HG03097 (cell line): ENCODE results near the gene HSFX4.
A peak's percentile ranks its signal among the peaks of the same experiment; 100 is the strongest.
"Not testable (repeated sequence)": the region's sequence is repeated elsewhere in the genome, so short reads cannot be mapped to it uniquely, and the experiment has no call there.

Experiments
- ATAC-seq: cut with Tn5 transposase; IDR thresholded peaks from one replicate; pipeline ENCODE4 v1.9.1; 2021; ENCODE audit not compliant: unreplicated experiment, low FRiP score

The HSFX4 gene

DNA sequence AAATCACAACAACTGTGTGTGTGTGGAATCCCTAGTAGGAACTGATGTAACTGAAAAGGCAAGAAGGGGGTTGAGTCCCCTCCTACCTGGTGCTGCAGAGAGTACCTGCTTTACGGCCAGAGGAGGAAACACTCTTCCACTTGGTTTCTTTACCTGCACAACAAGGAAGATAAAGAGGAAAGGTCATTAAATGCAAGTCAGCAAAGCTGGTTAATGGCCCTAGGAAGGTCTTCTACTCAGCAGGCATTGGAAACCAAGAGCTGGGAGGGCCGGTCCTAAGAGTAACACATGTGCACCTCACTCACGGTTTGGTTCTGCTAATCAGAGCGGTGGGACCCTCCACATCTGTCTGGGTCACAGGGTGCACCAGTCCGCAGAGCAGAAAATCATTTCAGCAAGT, 8.0 kb downstream of the HSFX4 start:
- ATAC-seq: not testable (repeated sequence)

- no peak for ATAC-seq
Observed at GRCh38 chrX:149937871-149938426, 8.6 kb downstream of the HSFX4 start.

- ATAC-seq: peak; percentile 68
Observed at GRCh38 chrX:149938427-149938880, 9.1 kb downstream of the HSFX4 start, which contains the start of gene EOLA2. Gene EOLA2 (minus strand): TSS chrX:149938491. CDS start chrX:149933874, 4,617 bp downstream.

DNA sequence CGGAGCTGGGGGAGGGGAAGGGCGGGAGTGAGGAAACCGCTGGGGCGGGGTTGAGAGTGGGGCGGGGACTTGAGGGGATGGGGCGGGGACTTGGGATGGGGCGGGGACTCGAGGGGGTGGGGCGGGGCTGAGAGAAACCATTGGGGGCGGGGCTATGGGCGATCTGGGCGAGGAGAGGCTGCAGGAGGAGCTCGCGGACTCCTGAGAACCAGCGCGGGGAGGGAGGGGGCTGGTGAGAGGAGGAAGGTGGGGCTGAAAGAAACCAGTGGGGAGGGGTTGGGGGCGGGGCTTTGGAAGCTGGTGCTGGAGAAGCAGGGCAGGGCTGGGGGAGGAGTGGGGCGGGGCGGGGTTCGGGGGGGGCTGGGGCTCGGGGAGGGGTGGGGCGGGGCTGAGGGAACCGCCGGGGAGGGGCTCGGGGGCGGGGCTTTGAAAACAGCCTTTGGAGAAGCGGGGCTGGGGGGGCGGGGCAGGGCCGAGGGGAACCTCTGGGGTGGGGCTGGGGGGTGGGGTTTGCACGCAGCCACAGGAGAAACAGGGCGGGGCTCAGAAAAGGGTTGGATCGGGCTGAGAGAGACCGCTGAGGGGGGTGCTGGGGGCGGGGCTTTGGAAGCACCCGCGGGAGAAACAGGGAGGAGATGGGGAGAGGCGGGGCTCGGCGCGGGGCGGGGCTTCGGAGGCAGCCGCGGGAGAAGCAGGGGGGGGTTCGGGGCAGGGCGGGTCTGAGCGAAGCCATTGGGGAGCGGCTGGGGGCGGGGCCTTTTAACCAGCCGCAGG, 9.7 kb downstream of the HSFX4 start:
- no peak for ATAC-seq

GRCh38 chrX:149939655-149939904, 10.2 kb downstream of the HSFX4 start:
- no peak for ATAC-seq

DNA sequence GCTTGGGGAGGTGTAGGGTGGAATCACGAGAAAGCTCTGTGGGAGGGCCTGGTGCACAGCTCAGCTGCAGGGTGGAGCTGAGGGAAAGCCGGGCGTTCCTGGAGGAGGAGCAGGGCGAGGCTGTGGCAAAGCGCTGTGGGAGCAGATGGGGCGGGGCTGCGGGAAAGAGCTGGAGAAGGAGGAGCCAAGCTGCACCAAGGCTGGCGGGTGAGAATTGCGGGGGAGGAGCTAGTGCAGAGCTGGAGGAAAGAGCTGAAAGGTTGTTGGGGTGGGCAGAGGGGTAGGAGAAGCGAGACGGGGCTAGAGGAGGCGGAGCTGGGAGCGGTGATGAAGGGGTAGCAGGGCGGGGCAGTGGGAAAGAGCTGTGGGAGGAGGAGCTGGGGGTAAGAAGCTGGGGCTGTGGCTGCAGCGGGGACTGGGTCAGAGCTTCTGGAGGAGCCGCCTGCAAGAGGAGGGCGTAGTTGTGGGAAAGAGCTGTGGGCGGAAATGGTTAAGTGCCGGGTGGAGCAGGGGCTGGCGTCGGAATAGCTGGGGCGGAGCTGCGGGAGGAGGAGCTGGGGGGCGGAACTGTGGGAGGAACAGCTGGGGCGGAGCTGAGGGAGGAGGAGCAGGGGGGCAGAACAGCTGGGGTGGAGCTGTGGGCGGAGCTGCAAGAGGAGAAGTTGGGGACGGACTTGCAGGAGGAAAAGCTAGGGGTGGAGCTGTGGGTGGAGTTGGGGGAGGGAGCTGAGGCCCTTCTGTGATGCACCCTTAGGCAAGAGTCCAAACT, 10.7 kb downstream of the HSFX4 start:
- peak; percentile 42 for ATAC-seq

DNA sequence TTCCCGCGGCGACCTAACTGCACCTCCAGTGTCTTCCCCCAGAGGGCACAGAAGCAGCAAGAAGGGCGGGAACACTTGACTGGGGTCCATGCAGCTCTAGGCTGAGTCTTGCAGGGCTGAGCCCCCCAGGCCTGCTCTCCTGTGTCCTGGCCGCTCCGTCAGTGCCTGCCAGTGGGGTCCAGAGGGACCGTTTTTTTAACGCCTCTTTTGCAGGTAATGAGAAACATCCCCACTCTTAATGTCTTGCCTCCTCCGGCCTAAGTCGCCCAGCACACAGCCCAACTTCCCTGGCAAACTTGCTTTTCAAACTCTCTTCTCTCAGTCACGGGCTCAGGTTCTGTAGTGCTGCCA, 11.3 kb downstream of the HSFX4 start:
- ATAC-seq: not testable (repeated sequence)

DNA sequence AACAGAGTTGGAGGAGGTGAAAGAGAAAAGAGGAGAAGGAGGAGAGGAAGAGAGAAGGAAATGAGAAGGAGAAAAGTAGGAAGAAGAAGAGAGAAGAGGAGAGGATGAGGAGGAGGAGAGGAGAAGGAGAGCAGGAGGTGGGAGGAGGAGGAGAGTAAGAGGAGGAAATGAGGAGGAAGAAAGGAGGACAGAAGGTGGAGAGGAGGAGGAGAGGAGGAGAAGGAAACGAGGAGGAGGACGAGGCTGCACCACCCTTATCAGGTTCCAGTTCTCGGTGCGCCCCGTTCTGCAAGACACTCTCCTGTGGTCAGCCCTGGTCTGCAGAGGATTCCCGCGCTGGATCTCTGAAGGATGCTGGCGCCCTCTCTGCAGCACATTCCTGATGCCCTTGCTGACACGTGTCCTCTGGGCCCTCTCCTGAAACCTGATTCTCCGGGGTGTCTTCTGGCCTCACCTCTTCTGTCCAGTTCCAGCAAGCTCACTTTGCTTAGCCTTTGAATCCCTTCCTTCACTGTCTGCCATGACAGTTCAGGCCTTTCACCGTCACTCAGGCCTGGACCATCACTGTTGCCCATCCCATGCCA, 15.8 kb downstream of the HSFX4 start:
- not testable (repeated sequence) for ATAC-seq

- not testable (repeated sequence) for ATAC-seq
Observed at GRCh38 chrX:149945820-149946219, 16.4 kb downstream of the HSFX4 start.

DNA sequence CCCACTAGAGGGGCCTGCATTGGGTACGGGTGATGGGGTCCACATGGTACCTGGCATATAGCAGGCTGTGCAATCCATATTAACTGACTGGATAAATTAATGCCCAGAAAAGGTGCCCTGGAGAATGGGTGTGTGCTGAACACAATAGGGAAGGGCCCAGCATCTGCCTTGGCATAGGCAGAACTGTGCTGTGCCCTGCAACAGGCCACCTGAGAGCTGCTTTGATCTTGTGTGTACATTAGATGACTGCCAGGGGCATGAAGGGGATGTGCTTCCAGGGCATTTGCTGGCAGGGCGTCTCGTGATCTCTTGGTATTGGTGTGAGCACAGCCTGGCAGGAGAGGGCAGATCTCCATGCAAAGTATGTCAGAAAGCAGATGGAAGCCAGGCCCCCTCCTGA, 17.6 kb downstream of the HSFX4 start:
- ATAC-seq: not testable (repeated sequence)

DNA sequence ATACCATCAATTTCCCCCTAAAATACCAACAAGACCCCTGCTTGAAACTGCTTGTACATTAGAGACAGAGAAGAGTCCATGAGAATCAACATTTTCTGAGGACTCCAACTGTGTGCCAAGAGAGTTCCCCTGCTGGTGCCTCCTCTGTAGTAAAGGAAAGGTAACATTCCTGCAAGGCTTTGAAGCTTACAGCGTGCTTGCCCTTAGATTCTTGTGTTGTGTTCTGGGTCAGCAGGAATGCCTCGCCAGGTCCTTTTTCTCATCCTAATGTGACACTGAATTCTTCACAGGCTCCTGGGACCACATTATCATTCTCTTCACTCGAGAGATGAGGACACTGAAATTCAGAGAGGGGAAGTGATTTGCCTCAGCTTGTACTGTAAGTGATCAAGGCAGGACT, 18.6 kb downstream of the HSFX4 start:
- no peak for ATAC-seq

GRCh38 chrX:149949743-149950436, 20.5 kb downstream of the HSFX4 start:
- ATAC-seq: no peak

DNA sequence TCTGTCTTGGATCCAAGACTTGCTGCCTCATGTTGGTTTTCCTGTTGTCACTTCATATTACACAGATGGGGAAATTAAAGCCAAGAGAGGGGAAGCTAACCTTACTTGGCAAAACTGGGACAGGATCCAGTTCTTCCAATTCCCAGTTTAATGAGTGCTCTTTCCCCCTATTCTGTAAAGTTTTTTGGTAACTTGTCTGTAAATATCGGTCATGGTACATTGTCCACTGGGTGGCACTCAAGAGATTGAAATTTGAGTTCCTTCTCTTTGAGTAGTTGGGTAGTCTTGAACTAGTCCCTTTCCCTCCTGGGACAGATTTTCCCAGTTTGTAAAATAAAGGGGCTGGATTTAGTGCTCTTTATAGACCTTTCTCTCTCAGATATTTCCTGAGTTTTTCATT, 21.3 kb downstream of the HSFX4 start:
- no peak for ATAC-seq

DNA sequence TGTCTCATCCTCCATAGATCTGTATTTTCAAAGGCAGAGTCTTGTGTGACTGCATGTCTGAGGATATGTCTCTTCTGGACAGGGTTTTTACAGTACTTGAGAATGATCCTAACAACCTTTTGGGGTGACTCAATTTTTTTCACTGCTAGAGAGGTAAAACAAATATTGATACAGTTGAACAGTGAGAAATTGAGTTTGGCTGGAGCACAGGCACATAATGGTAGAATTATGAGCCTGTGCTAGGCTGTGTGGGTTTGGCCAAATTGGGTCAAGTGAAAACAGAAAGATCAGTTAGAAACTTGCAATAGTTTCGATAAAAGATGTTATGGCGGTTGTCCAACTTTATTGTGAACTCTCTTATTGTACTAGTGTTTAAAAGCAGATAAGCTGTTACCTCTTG, 32.2 kb downstream of the HSFX4 start:
- ATAC-seq: no peak

GRCh38 chrX:149962010-149962409, 32.6 kb downstream of the HSFX4 start:
- ATAC-seq: no peak

DNA sequence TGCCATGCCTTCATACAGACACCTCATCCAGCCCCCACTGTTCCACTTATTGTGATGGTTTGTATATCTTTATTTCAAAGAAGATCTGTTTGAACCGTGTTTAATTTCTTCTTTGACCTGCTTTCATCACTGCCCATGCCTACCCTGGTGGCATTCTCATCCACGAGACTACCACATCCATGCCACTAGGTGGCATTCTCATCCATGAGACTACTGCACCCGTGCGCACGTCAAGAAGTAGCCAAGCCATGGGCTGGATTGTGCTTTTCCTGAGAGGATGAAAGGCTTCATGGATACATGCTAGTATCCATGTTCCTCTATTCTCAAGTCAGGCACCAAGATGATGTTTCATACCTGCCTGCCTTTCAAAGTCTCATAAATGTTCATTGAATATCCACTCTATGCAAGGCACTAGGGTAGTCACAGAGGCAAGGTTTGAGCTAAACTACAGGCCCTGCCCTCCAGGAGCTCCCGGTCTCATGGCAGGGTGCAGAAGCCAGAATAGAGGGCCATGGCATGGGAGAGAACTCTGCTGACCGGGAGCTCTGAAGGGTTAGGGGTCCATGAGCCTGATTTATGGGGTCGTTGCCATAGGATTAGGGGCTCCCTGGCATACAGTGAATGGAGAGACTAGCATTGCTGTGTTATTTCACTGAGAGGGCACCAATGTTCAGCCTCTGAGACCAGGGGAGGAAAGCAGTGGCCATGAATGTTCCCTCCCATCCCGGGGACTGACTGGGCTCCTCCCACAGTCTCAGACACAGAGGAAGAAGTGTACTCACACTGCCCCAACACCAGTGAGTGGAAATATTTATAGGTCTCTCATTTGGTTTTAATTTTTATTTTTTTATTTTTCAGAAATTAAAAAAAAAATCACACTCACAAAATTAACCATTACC, 33.7 kb downstream of the HSFX4 start:
- peak; percentile 77 for ATAC-seq

GRCh38 chrX:149979126-149979644, 49.8 kb downstream of the HSFX4 start:
- no peak for ATAC-seq
